PFSK-1 (cell line): Measurements from ENCODE around the gene SCAP.

Source experiments
- POLR2AphosphoS5 ChIP-seq: IDR thresholded peaks from 2 replicates; pipeline ENCODE4 v1.6.1; 2012; ENCODE audit warnings: low read depth, mild to moderate bottlenecking, control low read depth, low read length, moderate library complexity
- SIN3A ChIP-seq: IDR thresholded peaks from 2 replicates; pipeline ENCODE4 v1.6.1; 2012; ENCODE audit warnings: mild to moderate bottlenecking, low read length, moderate library complexity, borderline replicate concordance; ENCODE audit not compliant: insufficient read depth
- TAF1 ChIP-seq: IDR thresholded peaks from 2 replicates; pipeline ENCODE4 v1.6.1; 2012; ENCODE audit warnings: low read length, control low read depth, borderline replicate concordance; ENCODE audit not compliant: insufficient read depth
- TF ChIP-seq, protein P1 (sequence below), 2 experiments: IDR thresholded peaks; 2 replicates each; pipeline versions ENCODE4 v1.6.1 to v1.8.0; 2011 to 2012; ENCODE audit warnings: low read depth in 2 of 2, low read length in 2 of 2, control low read depth in 1 of 2, inconsistent platforms in 1 of 2, mild to moderate bottlenecking in 1 of 2, moderate library complexity in 1 of 2; ENCODE audit not compliant: insufficient read depth in 1 of 2

DNA sequence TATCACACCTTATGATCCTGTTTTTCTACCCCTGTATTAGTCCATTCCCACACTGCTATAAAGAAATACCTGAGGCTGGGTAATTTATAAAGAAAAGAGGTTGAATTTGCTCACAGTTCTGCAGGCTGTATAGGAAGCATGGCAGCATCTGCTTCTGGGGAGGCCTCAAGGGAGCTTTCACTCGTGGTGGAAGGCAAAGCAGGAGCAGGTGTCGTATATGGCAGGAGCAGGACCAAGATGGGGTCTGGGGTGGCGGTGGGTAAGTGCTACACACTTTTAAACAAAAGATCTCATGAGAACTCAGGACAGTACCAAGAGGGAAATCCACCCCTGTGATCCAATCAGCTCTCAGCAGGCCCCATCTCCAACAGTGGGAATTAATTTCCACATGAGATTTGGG, 15.4 kb upstream of the SCAP start:
- TF ChIP-seq POLR2AphosphoS5: no peak
- no peak for TF ChIP-seq TAF1
- TF ChIP-seq, protein P1, sequence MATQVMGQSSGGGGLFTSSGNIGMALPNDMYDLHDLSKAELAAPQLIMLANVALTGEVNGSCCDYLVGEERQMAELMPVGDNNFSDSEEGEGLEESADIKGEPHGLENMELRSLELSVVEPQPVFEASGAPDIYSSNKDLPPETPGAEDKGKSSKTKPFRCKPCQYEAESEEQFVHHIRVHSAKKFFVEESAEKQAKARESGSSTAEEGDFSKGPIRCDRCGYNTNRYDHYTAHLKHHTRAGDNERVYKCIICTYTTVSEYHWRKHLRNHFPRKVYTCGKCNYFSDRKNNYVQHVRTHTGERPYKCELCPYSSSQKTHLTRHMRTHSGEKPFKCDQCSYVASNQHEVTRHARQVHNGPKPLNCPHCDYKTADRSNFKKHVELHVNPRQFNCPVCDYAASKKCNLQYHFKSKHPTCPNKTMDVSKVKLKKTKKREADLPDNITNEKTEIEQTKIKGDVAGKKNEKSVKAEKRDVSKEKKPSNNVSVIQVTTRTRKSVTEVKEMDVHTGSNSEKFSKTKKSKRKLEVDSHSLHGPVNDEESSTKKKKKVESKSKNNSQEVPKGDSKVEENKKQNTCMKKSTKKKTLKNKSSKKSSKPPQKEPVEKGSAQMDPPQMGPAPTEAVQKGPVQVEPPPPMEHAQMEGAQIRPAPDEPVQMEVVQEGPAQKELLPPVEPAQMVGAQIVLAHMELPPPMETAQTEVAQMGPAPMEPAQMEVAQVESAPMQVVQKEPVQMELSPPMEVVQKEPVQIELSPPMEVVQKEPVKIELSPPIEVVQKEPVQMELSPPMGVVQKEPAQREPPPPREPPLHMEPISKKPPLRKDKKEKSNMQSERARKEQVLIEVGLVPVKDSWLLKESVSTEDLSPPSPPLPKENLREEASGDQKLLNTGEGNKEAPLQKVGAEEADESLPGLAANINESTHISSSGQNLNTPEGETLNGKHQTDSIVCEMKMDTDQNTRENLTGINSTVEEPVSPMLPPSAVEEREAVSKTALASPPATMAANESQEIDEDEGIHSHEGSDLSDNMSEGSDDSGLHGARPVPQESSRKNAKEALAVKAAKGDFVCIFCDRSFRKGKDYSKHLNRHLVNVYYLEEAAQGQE (IDR thresholded peaks at IDR 0.05; ENCODE audit: insufficient read depth in 1 of 2, low read depth in 2 of 2, low read length in 2 of 2): no peak
- no peak for TF ChIP-seq SIN3A
